ENCODE data around the gene CT45A10. TPM values are rescaled to one million over a fixed set of nuclear protein-coding genes. Genes with fewer than 3 reads are reported as not detected.
A peak's percentile ranks its signal among the peaks of the same experiment; 100 is the strongest.
"Not testable (repeated sequence)": the region's sequence is repeated elsewhere in the genome, so short reads cannot be mapped to it uniquely, and the experiment has no call there.

The CT45A10 gene
- polyA plus RNA-seq, result not detected

- H3K9me3 Mint-ChIP-seq, result no peaks in the 10 kb centered on the region
- H3K4me3 Mint-ChIP-seq, result no peak within 1 kb of the TSS
- no peaks in the 10 kb centered on the region for H3K36me3 Mint-ChIP-seq
- no peak within 1 kb of the TSS for H3K27ac Mint-ChIP-seq
- H3K27me3 Mint-ChIP-seq (ENCODE audit: low read depth in 3 of 3), result peaks cover 0 to 2% (median 0%) of the 10 kb centered on the region in 3 donors
- H3K4me1 Mint-ChIP-seq, result no peaks in the 10 kb centered on the region
- no peak for DNase-seq
Observed at GRCh38 chrX:135893294-135893817, at the start of gene CT45A10, which contains the start of gene SAGE1. Gene CT45A10 (minus strand): TSS chrX:135893444. CDS start chrX:135885344, 8,100 bp downstream. Gene SAGE1 (plus strand): TSS chrX:135893716. CDS start chrX:135896243, 2,527 bp downstream.

- no peak overlapping the region for H3K27ac Mint-ChIP-seq
- no peaks in the 10 kb centered on the region for H3K4me1 Mint-ChIP-seq
- H3K27me3 Mint-ChIP-seq (ENCODE audit: low read depth in 3 of 3), result peaks cover 0 to 3% (median 2%) of the 10 kb centered on the region in 3 donors
- H3K9me3 Mint-ChIP-seq, result peaks cover 0 to 6% (median 0%) of the 10 kb centered on the region in 6 donors
- DNase-seq, result peak; percentile 18 to 25 (median 22)
- no peaks in the 10 kb centered on the region for H3K36me3 Mint-ChIP-seq
- no peak overlapping the region for H3K4me3 Mint-ChIP-seq
Observed at GRCh38 chrX:135931644-135932487, 38.6 kb upstream of the CT45A10 start.

GRCh38 chrX:135927897-135928296 lies 34.7 kb upstream of the CT45A10 start:
- H3K27ac Mint-ChIP-seq, result no peak overlapping the region
- no peak overlapping the region for H3K4me3 Mint-ChIP-seq
- H3K27me3 Mint-ChIP-seq (ENCODE audit: low read depth in 3 of 3), result peaks cover 0 to 4% (median 0%) of the 10 kb centered on the region in 3 donors
- no peaks in the 10 kb centered on the region for H3K4me1 Mint-ChIP-seq
- no peak for DNase-seq
- no peaks in the 10 kb centered on the region for H3K9me3 Mint-ChIP-seq
- no peaks in the 10 kb centered on the region for H3K36me3 Mint-ChIP-seq

GRCh38 chrX:135923353-135923752 lies 30.1 kb upstream of the CT45A10 start:
- Mint-ChIP-seq H3K27ac (no peak overlapping the region), H3K36me3 (no peaks in the 10 kb centered on the region), H3K27me3 (ENCODE audit: low read depth in 3 of 3) (peaks cover 0 to 3% (median 0%) of the 10 kb centered on the region in 3 donors), H3K4me3 (no peak overlapping the region), H3K4me1 (no peaks in the 10 kb centered on the region), H3K9me3 (no peaks in the 10 kb centered on the region)
- no peak for DNase-seq

GRCh38 chrX:135920516-135920915 lies 27.3 kb upstream of the CT45A10 start:
- H3K4me3 Mint-ChIP-seq; H3K27ac Mint-ChIP-seq; H3K4me1 Mint-ChIP-seq; H3K27me3 Mint-ChIP-seq (ENCODE audit: low read depth in 3 of 3); H3K9me3 Mint-ChIP-seq; H3K36me3 Mint-ChIP-seq; DNase-seq: not testable (repeated sequence)

GRCh38 chrX:135914404-135914803 lies 21.2 kb upstream of the CT45A10 start:
- no peak overlapping the region for H3K4me3 Mint-ChIP-seq
- H3K36me3 Mint-ChIP-seq, result no peaks in the 10 kb centered on the region
- DNase-seq, result no peak
- H3K27ac Mint-ChIP-seq, result no peak overlapping the region
- H3K4me1 Mint-ChIP-seq, result no peaks in the 10 kb centered on the region
- no peaks in the 10 kb centered on the region for H3K9me3 Mint-ChIP-seq
- peaks cover 0 to 8% (median 2%) of the 10 kb centered on the region in 3 donors for H3K27me3 Mint-ChIP-seq (ENCODE audit: low read depth in 3 of 3)

GRCh38 chrX:135910251-135910650 lies 17.0 kb upstream of the CT45A10 start:
- Mint-ChIP-seq H3K4me3 (no peak overlapping the region), H3K27me3 (ENCODE audit: low read depth in 3 of 3) (peaks cover 0 to 2% (median 0%) of the 10 kb centered on the region in 3 donors), H3K27ac (no peak overlapping the region), H3K9me3 (peaks cover 0 to 1% (median 0%) of the 10 kb centered on the region in 6 donors), H3K36me3 (no peaks in the 10 kb centered on the region), H3K4me1 (no peaks in the 10 kb centered on the region)
- DNase-seq, result no peak

- no peak overlapping the region for H3K27ac Mint-ChIP-seq
- DNase-seq, result no peak
Observed at GRCh38 chrX:135892781-135893180, 463 bp downstream of the CT45A10 start.

GRCh38 chrX:135890087-135890585 lies 3.1 kb downstream of the CT45A10 start:
- no peak overlapping the region for H3K27ac Mint-ChIP-seq
- no peaks in the 10 kb centered on the region for H3K27me3 Mint-ChIP-seq (ENCODE audit: low read depth in 3 of 3)
- H3K36me3 Mint-ChIP-seq, result no peaks in the 10 kb centered on the region
- no peaks in the 10 kb centered on the region for H3K9me3 Mint-ChIP-seq
- H3K4me3 Mint-ChIP-seq, result no peak overlapping the region
- no peaks in the 10 kb centered on the region for H3K4me1 Mint-ChIP-seq
- DNase-seq, result no peak

More at GRCh38 chrX:135892781-135893180, 463 bp downstream of the CT45A10 start:
- H3K27me3 Mint-ChIP-seq (ENCODE audit: low read depth in 3 of 3), result no peaks in the 10 kb centered on the region
- H3K4me1 Mint-ChIP-seq, result no peaks in the 10 kb centered on the region
- H3K36me3 Mint-ChIP-seq, result no peaks in the 10 kb centered on the region
- H3K4me3 Mint-ChIP-seq, result no peak overlapping the region
- no peaks in the 10 kb centered on the region for H3K9me3 Mint-ChIP-seq

GRCh38 chrX:135888976-135889375 lies 4.3 kb downstream of the CT45A10 start:
- peak in 2 of 3 donors; percentile 2 to 15 for DNase-seq
- not testable (repeated sequence) for H3K36me3 Mint-ChIP-seq; H3K4me1 Mint-ChIP-seq; H3K4me3 Mint-ChIP-seq; H3K27ac Mint-ChIP-seq; H3K27me3 Mint-ChIP-seq (ENCODE audit: low read depth in 3 of 3); H3K9me3 Mint-ChIP-seq

GRCh38 chrX:135888230-135888629 lies 5.0 kb downstream of the CT45A10 start:
- H3K4me1 Mint-ChIP-seq; DNase-seq; H3K36me3 Mint-ChIP-seq; H3K4me3 Mint-ChIP-seq; H3K27ac Mint-ChIP-seq; H3K27me3 Mint-ChIP-seq (ENCODE audit: low read depth in 3 of 3); H3K9me3 Mint-ChIP-seq: not testable (repeated sequence)

- not testable (repeated sequence) for H3K36me3 Mint-ChIP-seq; DNase-seq; H3K27me3 Mint-ChIP-seq (ENCODE audit: low read depth in 3 of 3); H3K4me1 Mint-ChIP-seq; H3K4me3 Mint-ChIP-seq; H3K27ac Mint-ChIP-seq; H3K9me3 Mint-ChIP-seq
Observed at GRCh38 chrX:135882741-135883140, 10.5 kb downstream of the CT45A10 start.

- not testable (repeated sequence) for H3K27ac Mint-ChIP-seq; H3K27me3 Mint-ChIP-seq (ENCODE audit: low read depth in 3 of 3); H3K4me3 Mint-ChIP-seq; H3K9me3 Mint-ChIP-seq; H3K4me1 Mint-ChIP-seq; H3K36me3 Mint-ChIP-seq; DNase-seq
Observed at GRCh38 chrX:135871712-135872111, 21.5 kb downstream of the CT45A10 start, which contains the start of gene CT45A9. Gene CT45A9 (minus strand): TSS chrX:135871812. CDS start chrX:135868061, 3,751 bp downstream.

- not testable (repeated sequence) for DNase-seq; H3K27me3 Mint-ChIP-seq (ENCODE audit: low read depth in 3 of 3); H3K9me3 Mint-ChIP-seq; H3K4me1 Mint-ChIP-seq; H3K36me3 Mint-ChIP-seq; H3K4me3 Mint-ChIP-seq; H3K27ac Mint-ChIP-seq
Observed at GRCh38 chrX:135854438-135854837, 38.8 kb downstream of the CT45A10 start, which contains the start of gene CT45A8. Gene CT45A8 (minus strand): TSS chrX:135854538. CDS start chrX:135850783, 3,755 bp downstream.
